HG03558 (cell line): ENCODE measurements around the gene LASP1.

Source experiments
- ATAC-seq: cut with Tn5 transposase; IDR thresholded peaks from one replicate; pipeline ENCODE4 v1.9.1; 2021; ENCODE audit warnings: moderate number of reproducible peaks; ENCODE audit not compliant: unreplicated experiment; ENCODE audit errors: extremely low read depth

Gene LASP1

DNA sequence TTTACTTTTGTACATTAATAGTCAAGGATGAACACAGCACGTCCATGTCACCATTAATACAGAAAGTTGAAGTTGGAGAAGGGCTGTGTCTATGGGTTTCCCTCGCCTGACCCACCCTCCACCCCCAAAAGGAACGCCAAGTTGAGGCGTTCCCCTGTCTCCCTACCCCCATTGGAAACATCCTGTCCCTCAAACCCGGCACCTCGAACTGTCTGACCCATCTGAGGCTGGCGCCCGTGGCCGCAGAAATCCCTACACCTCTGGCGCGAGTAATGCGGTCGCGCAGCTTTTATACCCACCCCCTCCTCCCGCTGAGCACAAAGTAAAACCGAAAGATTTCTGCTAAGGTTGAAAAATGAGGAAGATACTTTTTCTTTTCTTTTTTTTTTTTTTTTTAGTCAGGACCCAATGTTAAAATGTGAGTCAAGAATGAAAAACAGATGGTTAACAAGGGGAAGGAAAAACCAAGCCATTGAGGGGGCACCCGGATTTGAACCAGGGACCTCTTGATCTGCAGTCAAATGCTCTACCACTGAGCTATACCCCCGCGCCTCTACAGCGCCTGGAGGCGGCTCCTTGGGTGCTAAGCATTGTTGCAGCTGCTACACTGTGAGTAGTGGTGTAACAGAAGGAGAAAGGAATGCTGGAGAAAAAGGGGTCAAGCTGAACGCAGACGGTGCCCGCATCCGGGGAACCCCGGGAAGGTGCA is 887 bp upstream of the LASP1 start:
- no peak for ATAC-seq

- no peak for ATAC-seq
Measured at GRCh38 chr17:38870259-38871165, 654 bp downstream of the LASP1 start.

GRCh38 chr17:38871247-38872015 is 1.6 kb downstream of the LASP1 start:
- no peak for ATAC-seq

- ATAC-seq, result no peak
Measured at GRCh38 chr17:38872027-38872511, 2.2 kb downstream of the LASP1 start.

- ATAC-seq, result no peak
Measured at GRCh38 chr17:38872671-38873385, 3.0 kb downstream of the LASP1 start.

- no peak for ATAC-seq
Measured at GRCh38 chr17:38873640-38874380, 4.0 kb downstream of the LASP1 start.

DNA sequence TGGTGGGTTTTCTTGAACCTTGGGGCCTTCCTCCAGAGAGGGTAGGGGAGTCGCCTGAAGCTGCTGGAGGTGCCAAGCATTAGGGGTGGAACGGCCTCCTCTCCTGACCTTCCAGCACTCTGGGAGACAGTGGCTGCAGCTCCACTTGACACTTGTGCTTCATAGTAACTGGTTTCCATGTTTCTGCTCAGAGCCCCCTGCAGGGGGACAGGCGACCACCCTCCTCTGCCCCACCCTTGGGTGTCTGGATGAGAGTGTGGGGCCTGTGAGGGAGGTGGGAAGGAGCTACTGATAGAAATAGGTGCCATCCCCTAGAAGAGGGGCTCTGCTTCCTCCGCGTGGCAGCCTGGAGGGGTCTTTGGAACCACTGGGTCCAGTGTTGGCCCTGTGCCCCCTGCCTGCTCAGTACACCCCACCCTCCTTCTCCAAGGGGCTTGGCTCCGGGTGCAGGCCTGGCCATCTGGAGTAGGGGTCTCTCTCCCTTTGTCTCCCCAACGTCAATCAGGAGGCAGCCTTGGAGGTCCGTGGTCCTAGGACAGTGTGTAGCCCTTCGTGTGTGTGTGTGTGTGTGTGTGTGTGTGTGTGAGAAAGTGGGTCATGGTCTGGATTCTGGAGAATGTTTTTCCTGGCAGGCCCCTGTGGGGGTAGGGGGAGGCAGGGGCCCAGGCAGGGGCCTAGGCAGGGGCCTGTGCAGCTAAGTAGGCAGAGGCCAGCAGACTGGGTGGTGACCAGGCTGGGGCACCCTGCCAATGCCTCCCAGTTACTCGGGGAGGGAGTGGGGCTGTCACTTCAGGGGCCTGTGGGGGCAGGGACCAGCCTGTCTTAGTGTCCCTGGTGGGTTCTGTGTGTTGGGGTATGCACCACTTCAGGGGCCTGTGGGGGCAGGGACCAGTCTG is 4.9 kb downstream of the LASP1 start:
- no peak for ATAC-seq

- ATAC-seq, result no peak
Measured at GRCh38 chr17:38875477-38876075, 5.7 kb downstream of the LASP1 start.

GRCh38 chr17:38877130-38877851 is 7.4 kb downstream of the LASP1 start:
- no peak for ATAC-seq

- no peak for ATAC-seq
Measured at GRCh38 chr17:38879878-38880665, 10.2 kb downstream of the LASP1 start.

DNA sequence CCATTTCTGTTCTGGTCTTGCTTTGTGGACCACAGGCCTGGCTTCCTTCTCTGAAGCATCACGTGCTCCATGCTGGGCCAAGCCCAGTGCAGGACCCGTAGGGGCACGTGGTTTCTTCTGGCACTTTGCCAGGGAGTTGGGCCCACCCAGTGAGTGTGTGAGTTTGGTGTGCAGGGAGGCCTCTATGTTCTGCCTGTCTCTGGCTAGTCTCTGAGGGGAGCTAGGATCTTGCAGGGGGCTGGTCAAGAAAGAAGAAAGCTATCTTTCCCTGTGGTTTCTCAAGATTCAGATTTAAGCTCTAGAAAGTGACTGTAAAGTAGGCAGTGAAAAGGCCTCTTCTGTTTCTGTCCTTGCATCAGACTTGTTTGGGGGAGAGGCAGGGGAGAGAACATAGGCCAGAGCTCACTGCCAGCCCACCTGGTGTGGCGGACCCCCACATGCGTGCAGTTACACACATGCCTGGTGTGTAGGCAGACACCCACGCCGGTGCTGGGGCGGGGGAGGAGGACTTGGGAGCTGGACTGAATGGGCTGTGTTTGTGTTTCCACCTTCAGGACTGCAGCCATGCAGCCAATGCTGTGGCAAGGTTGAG is 11.8 kb downstream of the LASP1 start:
- ATAC-seq, result no peak

- no peak for ATAC-seq
Measured at GRCh38 chr17:38882870-38883269, 13.0 kb downstream of the LASP1 start.

DNA sequence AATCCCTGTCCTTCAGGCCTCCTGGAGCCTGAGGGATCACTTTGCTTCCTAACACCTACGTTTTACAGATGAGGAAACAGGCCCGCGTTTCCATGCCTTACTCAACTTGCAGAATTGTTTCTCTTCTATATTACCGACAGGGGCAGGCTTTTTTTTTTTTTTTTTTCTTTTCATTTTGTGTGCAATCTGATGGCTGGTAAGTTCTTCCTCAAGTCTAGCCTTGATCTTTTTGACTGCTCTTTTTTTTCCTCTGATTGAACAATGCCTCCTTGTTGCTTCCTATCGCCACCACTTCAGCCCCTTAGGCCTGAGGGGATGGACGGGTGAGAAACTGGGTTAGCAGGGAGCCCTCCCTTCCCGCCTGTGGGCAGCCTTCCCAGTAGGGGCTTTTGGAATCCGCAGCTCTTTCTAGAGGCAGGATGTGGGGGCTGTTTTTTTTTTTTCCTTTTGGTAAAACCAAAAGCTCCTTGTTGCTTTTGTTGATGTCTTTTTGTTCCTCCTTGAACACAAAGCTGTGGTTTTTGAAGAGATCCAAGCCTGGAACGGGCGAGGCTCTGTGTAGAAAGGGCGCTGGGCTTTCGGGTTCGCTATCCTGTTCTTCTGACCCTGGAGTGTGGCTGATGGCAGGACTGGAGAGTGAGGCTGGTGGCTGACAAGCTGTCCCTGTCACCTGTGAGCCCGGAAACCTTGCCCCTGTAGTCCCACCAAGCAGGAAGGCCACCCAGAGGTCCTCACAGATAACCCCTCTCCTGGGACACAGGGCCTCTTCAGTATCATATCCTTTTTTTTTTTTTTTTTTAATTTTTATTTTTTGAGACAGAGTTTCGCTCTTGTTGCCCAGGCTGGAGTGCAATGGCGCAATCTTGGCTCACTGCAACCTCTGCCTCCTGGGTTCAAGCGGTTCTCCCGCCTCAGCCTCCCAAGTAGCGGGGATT is 14.0 kb downstream of the LASP1 start:
- ATAC-seq, result no peak

DNA sequence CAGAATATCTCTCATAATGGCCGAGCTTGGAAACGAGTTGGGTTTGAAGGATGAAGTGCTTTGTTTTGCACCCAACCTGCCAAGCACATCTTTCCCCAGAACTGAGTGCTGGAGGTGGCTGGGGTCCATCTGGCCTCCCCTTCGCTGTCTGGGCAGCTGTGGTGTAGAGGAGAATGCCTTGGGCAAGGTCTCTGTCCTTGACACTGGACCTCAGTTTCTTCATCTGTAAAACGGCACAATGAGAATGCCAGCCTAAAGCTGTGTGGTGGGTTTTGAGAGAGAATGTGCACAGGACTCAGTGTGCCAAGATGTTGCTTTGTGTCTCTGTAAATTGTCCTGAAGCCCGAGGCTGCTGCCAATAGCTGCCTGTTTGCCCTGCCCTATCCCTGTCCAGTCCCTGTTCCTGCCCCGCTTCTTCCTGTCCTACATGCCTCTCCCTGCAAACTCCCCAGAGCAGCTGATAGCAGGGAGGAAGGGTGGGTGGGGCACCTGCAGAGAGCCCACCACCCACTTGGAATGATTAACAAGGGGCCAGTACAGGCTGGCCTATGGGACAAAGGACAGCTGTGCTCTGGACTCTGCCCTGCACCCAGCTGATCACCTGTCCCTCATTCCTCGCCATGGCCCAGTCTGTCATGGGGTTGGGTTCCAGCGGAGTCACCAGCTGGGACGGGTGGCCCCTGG is 15.3 kb downstream of the LASP1 start:
- ATAC-seq, result no peak
